Right forelimb (tissue), 1 donor: Measurements from ENCODE around the gene IFT25.

Experiments
- DNase-seq: peaks from one replicate; pipeline ENCODE4 v3.0.0-alpha.2; 2018

The IFT25 gene

GRCh38 chr1:53956308-53957168, 11.0 kb upstream of the IFT25 start:
- no peak for DNase-seq

DNA sequence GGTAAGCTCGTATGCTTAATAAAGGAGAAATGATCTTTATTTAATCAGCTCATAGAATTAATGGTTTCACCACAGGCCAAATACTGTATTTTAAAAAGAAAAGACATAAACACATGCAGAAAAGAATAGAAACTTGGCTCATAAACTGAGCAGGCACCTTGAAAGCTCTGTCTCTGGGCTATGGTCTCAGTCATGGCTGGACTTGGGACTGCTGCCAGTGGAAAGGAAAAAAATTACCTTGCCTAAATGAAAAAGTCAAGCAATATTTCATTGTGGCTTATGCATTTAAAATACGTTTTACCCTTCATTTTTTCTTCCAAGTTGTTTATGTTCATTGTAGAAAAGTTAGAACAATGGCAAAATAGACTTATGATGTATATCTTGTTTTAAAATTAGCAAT, 8.6 kb upstream of the IFT25 start:
- no peak for DNase-seq

DNA sequence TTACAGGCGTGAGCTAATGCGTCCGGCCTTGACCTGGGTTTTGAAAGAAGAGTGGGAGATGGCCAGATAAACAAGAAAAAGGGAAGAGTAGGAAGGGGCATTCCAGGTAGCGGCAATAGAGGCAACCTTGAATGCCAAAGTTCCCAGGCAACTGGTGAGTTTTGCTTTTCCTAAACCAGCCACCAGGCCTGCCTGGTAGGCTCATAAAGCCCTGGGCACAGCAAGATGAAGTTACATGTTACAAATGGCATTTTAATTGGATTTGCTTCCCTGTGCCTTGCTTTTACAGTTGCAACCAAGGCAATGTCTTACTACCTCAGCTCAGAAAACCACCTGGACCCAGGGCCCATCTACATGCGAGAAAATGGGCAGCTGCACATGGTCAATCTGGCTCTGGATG, 6.2 kb upstream of the IFT25 start:
- no peak for DNase-seq

- no peak for DNase-seq
These were observed 3.8 kb upstream of the IFT25 start for GRCh38 chr1:53949023-53949990.

DNA sequence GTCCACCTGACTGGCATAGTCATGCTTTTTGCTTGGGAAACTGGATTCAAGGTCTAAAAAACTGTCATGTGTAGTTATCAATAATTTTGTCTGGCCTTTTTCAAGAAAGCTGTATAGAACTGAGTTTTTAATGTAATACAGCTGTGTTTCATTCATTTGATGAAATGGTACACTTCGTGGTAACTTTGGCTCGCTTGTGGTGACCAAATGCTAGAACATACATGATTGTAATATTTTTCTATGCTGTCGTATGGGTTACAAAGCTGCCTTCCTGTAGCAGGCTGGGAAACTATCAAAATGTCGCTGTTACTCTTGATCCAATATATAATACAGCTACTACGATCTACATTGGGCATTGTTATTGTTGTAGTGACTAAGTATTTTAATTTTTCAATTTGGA, 2.8 kb upstream of the IFT25 start:
- DNase-seq: no peak

- no peak for DNase-seq
These were observed 1.8 kb upstream of the IFT25 start for GRCh38 chr1:53947172-53947907.

- DNase-seq: no peak
These were observed 1.0 kb upstream of the IFT25 start, which contains the start of gene LRRC42 for GRCh38 chr1:53946252-53947171. LRRC42 (plus strand) TSS chr1:53946350; CDS start chr1:53952000, 5,650 bp downstream.

- DNase-seq: no peak
These were observed 391 bp downstream of the IFT25 start for GRCh38 chr1:53945183-53945432.

DNA sequence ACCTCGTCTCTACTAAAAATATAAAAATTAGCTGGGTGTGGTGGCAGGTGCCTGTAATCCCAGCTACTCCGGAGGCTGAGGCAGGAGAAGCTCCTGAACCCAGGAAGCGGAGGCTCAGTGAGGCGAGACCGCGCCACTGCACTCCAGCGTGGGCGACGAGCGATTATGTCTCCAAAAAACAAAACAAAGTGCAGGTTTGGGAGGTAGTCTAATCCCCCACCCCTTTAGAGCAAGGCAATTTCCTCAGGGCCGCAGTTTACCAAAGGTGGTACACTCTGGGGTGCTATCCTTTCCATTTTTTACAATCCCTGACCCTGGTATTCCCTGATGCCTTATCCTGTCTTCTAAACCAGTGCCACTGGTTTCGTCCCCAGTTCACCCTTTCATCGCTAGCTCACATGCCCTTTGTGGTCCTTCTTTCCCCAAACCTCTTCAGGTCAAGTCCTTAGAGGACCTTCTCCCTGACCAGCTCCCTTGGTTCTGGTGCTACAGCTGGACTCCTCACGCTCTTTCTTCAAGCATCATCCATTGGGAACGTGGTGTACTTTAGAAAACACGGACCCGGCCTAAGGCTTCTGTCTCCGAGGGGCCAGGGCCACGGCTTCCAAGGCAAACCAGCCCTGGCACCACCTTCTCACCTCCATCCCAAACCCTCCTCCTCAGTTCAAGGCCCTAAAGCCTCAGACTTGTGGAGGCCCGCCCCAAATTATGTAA, 873 bp downstream of the IFT25 start:
- DNase-seq: no peak

DNA sequence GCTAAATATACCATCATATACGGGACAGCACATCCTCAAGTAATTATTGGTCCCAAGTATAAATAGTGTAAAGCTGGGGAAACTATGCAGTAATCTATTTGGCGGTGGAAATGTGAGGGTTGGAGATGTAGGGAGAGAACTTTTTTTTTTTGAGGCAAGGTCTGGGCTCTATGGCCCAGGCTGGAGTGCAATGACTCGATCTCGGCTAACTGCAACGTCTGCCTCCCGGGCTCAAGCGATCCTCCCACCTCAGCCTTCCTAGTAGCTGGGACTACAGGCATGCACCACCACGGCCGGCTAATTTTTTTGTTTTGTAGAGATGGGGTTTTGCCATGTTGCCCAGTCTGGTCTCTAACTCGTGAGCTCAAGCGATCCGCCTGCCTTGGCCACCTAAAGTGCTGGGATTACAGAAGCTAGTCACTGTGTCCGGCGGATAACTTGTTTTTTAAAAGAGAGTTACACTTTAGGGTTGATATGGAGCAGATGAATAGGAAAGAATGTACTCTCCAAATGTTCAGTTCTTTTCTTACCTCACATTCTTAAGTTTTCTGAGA, 1.9 kb downstream of the IFT25 start:
- DNase-seq: no peak

DNA sequence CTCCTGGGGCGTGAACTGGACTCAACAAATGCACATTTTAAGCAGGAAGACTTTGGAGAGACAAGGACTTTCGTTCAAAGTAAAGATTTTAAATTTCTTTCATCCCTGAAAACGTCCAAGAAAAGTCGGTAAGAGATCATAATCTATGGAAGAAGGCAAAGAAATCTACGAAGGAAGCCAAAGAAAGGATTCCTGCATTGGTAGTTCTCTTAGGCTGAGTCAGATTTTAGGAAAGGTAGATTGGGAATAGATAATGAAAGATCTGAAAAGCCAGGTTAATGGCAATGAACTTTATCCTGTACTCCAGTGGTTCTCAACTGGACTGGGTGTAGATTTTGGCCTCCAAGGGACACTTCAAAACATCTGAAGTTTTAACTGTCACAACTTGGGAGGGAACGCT, 2.4 kb downstream of the IFT25 start:
- no peak for DNase-seq

DNA sequence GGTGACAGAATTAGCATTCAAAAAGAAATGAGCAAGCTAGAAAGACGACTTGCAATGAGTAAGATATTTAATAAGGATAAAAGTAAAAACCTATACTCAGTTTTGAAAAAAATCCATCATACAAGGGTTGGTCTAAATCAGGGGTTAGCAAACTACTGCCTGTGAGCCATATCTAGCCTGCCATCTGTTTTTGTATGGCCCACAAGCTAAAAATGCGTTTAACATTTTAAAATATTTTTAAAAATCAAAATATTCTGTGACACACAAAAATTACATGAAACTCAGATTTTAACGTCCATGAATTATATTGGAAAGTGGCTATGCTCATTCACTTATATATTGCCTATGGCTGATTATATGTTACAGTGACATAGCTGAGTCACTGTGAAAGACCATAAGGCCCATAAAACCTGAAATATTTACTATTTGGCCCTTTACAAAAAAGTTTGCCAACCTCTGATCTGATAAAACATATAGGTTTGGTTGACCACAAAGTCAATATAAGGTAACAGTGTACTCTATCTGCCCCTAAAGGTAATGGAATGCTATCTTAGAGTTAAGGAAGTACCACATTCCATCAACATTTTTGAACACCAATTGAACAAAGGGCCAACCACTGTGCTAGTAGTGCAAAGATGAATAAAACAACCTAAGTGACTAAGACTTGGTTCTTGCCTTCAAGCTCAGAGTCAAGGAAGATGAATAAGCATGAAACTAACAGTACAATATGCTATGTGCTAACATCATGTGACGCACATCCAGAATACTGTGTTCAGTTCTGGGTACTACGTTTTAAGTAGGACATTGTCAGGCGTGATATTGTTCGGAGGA, 3.2 kb downstream of the IFT25 start:
- no peak for DNase-seq

DNA sequence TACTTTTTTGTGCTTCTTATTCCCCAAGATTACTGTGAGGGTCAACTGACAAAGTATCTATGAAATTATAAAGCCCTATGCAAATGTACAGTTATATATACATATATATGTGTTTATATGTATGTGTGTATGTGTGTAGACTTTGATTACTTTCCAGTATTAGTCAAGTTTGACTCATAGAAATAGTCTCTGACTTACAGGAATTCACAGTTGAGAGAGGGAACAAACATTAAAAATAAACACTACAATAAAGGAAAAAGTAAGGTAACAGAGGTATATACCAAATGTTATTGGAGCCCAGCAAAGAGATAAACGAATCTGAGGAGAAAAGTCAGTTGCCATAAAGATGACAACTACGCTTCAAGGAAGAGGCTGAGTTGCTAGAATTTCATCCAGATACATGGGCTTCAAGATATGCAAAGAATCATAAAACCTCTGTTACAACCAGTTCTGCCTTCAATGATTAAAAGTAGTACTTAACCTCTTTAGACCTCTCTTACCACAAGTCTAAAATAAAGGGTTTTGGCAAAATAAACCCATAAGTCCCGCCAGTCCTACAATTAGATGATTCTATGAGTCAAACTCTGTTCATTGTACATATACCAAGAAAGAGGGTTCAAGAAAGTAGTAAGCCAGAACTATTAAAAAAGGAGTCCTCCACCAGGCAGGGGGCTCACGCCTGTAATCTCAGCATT, 7.2 kb downstream of the IFT25 start:
- DNase-seq: no peak

- DNase-seq: no peak
These were observed 9.1 kb downstream of the IFT25 start for GRCh38 chr1:53936430-53936829.

DNA sequence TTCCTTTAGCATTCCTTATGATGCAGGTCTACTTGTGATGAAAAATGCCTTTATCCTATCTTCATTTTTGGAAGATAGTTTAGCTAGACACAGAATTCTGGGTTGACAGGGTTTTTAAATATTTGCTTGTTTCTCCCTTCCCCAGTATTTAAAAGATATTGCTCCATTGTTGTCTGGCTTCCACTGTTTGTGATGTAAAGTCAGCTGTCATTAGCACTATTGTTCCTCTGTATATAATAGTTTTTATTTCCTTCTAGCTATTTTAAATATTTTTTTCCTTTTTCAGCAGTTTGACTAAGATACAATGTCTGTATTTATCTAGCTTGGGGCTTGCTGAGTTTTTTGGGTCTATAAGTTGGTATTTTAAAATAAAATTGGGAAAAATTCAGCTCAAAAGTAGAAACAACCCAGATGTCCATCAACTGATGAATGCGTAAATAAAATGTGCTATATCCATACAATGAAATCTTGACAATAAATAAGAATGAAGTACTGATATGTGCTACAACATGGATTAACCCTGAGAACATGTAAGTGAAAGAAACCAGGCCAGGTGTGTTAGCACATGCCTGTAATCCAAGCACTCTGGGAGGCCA, 11.2 kb downstream of the IFT25 start:
- no peak for DNase-seq

GRCh38 chr1:53931523-53931922, 14.0 kb downstream of the IFT25 start:
- no peak for DNase-seq

GRCh38 chr1:53930932-53931331, 14.6 kb downstream of the IFT25 start:
- no peak for DNase-seq

GRCh38 chr1:53929246-53929960, 16.1 kb downstream of the IFT25 start:
- no peak for DNase-seq
